SU-DHL-6 (cell line): ENCODE measurements around the gene PIF1.

ENCODE experiments used
- CTCF ChIP-seq: fragments of 200-600 bp; sonication (generic); IDR thresholded peaks from one replicate; pipeline ENCODE4 v1.5.1; 2017; ENCODE audit warnings: antibody characterized with exemption, mild to moderate bottlenecking, low read length, moderate library complexity; ENCODE audit not compliant: insufficient read depth, poor library complexity, severe bottlenecking
- EZH2phosphoT487 ChIP-seq: fragments of 200-600 bp; sonication (generic), shearing (Covaris generic); conservative IDR thresholded peaks from 2 replicates; pipeline ENCODE4 v1.6.1; 2018; ENCODE audit warnings: mild to moderate bottlenecking, antibody characterized with exemption, low read length, moderate library complexity, mixed read lengths

- TF ChIP-seq CTCF (no peak), EZH2phosphoT487 (no peak)
These were observed 20.8 kb downstream of the PIF1 start for GRCh38 chr15:64804619-64805018.
